ENCODE data around the gene SLU7. TPM values are rescaled to one million over a fixed set of nuclear protein-coding genes. Genes with fewer than 3 reads are reported as not detected.

Gene SLU7
- total and polyA plus RNA-seq, 9 of the 15 experiments (the other 6 are each of a cell fraction or from before 2014, with no cell fraction given): 42.1 to 65.7 (median 54.8) TPM

DNA sequence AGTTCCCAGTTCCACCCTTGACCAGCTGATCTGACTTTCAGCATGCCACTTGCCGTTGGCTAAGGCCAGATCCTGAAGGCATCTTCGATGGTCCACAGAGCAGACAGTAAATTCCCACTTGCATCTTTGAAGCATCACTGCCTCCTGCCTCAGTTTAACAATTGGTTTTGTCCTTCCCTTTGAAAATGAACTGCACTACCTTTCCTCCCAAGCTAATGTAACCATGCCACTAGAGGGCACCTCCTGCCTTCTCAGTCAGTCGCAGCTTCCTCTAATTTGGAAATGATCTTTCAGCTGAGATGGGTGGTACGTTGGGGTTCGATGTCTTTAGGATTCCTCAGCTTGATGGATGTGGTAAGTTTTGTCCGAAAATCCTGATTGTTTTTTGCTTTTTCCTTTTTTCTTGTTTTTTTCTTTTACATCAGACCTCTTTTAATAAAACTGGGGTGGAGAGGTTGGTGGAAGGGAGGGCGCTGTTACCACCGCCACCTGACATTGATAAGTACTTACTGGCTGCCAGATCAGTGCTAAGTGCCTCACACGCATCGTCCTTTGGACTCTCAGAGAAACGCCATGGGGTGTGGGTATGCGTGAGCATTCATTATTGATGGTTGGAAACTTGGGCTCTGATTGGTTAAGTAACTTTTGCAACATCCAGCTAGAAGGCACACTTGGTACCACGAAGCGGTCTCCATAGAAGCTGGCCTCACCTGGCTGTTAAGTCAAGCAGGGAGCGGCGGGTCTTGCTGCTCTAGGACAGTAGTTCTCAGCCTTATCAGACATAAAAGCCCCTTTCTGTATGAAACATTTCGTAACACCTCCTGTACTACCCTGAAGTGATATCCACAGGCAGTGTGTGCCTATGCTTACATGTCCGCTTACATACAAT, 19.7 kb upstream of the SLU7 start (continued):
- TF ChIP-seq, protein P1, sequence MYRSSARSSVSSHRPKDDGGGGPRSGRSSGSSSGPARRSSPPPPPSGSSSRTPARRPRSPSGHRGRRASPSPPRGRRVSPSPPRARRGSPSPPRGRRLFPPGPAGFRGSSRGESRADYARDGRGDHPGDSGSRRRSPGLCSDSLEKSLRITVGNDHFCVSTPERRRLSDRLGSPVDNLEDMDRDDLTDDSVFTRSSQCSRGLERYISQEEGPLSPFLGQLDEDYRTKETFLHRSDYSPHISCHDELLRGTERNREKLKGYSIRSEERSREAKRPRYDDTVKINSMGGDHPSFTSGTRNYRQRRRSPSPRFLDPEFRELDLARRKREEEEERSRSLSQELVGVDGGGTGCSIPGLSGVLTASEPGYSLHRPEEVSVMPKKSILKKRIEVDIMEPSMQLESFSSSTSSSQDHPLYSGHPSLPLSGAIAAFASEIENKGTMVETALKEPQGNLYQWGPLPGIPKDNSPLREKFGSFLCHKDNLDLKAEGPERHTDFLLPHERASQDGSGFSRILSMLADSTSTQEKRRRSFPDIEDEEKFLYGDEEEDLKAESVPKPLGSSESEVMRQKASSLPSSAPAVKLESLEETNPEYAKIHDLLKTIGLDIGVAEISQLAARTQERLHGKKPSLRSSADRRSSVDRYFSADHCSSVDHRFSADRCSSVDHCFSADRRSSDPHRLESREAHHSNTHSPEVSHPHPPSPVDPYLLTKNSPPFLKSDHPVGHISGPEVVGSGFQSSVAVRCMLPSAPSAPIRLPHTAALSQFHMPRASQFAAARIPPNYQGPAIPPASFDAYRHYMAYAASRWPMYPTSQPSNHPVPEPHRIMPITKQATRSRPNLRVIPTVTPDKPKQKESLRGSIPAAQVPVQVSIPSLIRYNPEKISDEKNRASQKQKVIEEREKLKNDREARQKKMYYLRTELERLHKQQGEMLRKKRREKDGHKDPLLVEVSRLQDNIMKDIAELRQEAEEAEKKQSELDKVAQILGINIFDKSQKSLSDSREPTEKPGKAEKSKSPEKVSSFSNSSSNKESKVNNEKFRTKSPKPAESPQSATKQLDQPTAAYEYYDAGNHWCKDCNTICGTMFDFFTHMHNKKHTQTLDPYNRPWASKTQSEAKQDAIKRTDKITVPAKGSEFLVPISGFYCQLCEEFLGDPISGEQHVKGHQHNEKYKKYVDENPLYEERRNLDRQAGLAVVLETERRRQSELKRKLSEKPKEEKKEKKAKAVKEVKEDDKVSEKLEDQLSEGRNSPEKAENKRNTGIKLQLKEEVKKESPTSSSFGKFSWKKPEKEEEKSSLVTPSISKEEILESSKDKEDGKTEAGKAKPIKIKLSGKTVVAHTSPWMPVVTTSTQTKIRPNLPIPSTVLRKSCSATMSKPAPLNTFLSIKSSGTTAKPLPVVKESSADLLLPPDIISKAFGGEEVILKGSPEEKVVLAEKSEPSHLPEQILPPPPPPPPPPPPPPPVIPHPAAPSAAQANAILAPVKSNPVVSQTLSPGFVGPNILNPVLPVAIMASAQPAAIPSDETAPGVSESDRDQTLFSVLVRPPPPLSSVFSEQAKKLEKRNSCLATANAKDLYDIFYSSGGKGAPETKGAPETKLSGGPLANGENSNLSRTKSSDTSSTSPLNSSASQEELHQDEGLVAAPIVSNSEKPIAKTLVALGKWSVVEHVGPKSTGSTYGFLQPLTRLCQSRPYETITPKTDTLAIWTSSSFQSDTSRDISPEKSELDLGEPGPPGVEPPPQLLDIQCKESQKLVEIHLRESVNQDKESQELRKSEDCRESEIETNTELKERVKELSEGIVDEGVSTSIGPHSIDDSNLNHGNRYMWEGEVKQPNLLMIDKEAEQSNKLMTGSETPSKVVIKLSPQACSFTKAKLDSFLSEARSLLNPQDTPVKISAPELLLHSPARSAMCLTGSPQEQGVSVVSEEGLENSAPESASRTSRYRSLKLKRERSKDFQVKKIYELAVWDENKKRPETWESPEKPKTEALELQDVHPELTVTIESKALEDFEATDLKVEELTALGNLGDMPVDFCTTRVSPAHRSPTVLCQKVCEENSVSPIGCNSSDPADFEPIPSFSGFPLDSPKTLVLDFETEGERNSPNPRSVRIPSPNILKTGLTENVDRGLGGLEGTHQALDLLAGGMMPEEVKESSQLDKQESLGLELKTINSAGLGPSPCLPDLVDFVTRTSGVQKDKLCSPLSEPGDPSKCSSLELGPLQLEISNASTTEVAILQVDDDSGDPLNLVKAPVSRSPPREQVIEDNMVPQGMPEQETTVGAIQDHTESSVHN (IDR thresholded peaks at IDR 0.05; ENCODE audit: borderline replicate concordance in 1 of 2, low read depth in 1 of 2): no peak
- TF ChIP-seq ZNF316 (IDR thresholded peaks at IDR 0.05) (no peak), ZNF561 (CRISPR knock-in tag; conservative IDR thresholded peaks at IDR 0.05) (no peak), ZKSCAN3 (CRISPR knock-in tag; IDR thresholded peaks at IDR 0.05) (no peak), NFIC (IDR thresholded peaks at IDR 0.05) (no peak), EP400 (IDR thresholded peaks at IDR 0.05) (no peak), GABPB2 (CRISPR knock-in tag; conservative IDR thresholded peaks at IDR 0.05) (no peak), XRCC4 (IDR thresholded peaks at IDR 0.05; ENCODE audit: extremely low read depth, insufficient read depth, insufficient read length) (no peak), ZSCAN32 (CRISPR knock-in tag; IDR thresholded peaks at IDR 0.05) (no peak), FOXK1 (CRISPR knock-in tag; IDR thresholded peaks at IDR 0.05; ENCODE audit: borderline replicate concordance) (no peak), RBM22 (IDR thresholded peaks at IDR 0.05; ENCODE audit: low read depth, low read length, poor library complexity, severe bottlenecking) (no peak), SP1 (CRISPR knock-in tag; IDR thresholded peaks at IDR 0.05) (no peak), CBX1 (IDR thresholded peaks at IDR 0.05; ENCODE audit: low read depth) (no peak), ZNF354B (CRISPR knock-in tag; IDR thresholded peaks at IDR 0.05) (no peak), ATF7 (IDR thresholded peaks at IDR 0.05) (no peak), JUND (IDR thresholded peaks at IDR 0.05; ENCODE audit: borderline replicate concordance, low read depth, low read length) (no peak), JUND (tag; IDR thresholded peaks at IDR 0.05; ENCODE audit: borderline replicate concordance, low read depth, low read length) (no peak), MTA1 (IDR thresholded peaks at IDR 0.05; ENCODE audit: borderline replicate concordance) (no peak)
- TF ChIP-seq, protein P2, sequence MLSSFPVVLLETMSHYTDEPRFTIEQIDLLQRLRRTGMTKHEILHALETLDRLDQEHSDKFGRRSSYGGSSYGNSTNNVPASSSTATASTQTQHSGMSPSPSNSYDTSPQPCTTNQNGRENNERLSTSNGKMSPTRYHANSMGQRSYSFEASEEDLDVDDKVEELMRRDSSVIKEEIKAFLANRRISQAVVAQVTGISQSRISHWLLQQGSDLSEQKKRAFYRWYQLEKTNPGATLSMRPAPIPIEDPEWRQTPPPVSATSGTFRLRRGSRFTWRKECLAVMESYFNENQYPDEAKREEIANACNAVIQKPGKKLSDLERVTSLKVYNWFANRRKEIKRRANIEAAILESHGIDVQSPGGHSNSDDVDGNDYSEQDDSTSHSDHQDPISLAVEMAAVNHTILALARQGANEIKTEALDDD (IDR thresholded peaks at IDR 0.05): 0 out of 2 replicates have a peak, but pooled peaks have one; percentile 31
- TF ChIP-seq, protein P3, sequence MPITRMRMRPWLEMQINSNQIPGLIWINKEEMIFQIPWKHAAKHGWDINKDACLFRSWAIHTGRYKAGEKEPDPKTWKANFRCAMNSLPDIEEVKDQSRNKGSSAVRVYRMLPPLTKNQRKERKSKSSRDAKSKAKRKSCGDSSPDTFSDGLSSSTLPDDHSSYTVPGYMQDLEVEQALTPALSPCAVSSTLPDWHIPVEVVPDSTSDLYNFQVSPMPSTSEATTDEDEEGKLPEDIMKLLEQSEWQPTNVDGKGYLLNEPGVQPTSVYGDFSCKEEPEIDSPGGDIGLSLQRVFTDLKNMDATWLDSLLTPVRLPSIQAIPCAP (CRISPR knock-in tag; IDR thresholded peaks at IDR 0.05; ENCODE audit: borderline replicate concordance): no peak
